PC-9 (cell line): ENCODE results near the gene PPM1E. TPM values are rescaled to one million over a fixed set of nuclear protein-coding genes. Genes with fewer than 3 reads are reported as not detected.
"Not testable (repeated sequence)": the region's sequence is repeated elsewhere in the genome, so short reads cannot be mapped to it uniquely, and the experiment has no call there.

Source experiments
- BruUV-seq: library from RNA; stranded (reverse); fragments of 400-500 nt; replicated peaks from 2 replicates; lab custom pipeline; 2021; lab: Mats Ljungman, UMichigan
- CTCF ChIA-PET: fragments of 300-600 bp; sonication (Branson Sonifier 250); formaldehyde crosslinking; loops from one replicate; lab custom pipeline; 2022; ENCODE audit warnings: antibody characterized with exemption; lab: Charles Lee
- POLR2A ChIA-PET: fragments of 300-600 bp; sonication (Branson Sonifier 250); formaldehyde crosslinking; loops from one replicate; lab custom pipeline; 2022; ENCODE audit warnings: antibody characterized with exemption; ENCODE audit not compliant: unreplicated experiment; lab: Charles Lee
- DNase-seq, 2 experiments: peaks; one replicate each; pipeline versions ENCODE4 v3.0.0 to v3.0.0-alpha.2; 2015 to 2022; ENCODE audit warnings: mixed read lengths in 1 of 2
- H2AFZ ChIP-seq: fragments of 200-600 bp; sonication (generic); 2 replicates; pipeline ENCODE4 v1.8.1; 2017; ENCODE audit warnings: antibody characterized with exemption
- H3F3A ChIP-seq: fragments of 200-600 bp; sonication (generic); 2 replicates; pipeline ENCODE4 v1.8.1; 2017; ENCODE audit warnings: antibody characterized with exemption, mild to moderate bottlenecking, low read depth; ENCODE audit not compliant: insufficient read depth
- H3K27ac ChIP-seq: fragments of 200-600 bp; sonication (generic); 2 replicates; pipeline ENCODE4 v1.6.1; 2016; ENCODE audit warnings: mixed run types
- H3K27me3 ChIP-seq: fragments of 200-600 bp; sonication (generic); 2 replicates; pipeline ENCODE4 v1.6.1; 2016; ENCODE audit warnings: low read depth, mixed run types; ENCODE audit not compliant: insufficient read depth
- H3K36me3 ChIP-seq: fragments of 200-600 bp; sonication (generic); 2 replicates; pipeline ENCODE4 v1.6.1; 2016; ENCODE audit warnings: low read depth, mixed run types
- H3K4me1 ChIP-seq: fragments of 200-600 bp; sonication (generic); replicated peaks from 2 replicates; pipeline ENCODE4 v1.6.1; 2016; ENCODE audit warnings: mixed run types; ENCODE audit not compliant: insufficient read depth
- H3K4me2 ChIP-seq: fragments of 200-600 bp; sonication (generic); 2 replicates; pipeline ENCODE4 v1.6.1; 2017; ENCODE audit warnings: mixed run types
- H3K4me3 ChIP-seq: fragments of 200-600 bp; sonication (generic); 2 replicates; pipeline ENCODE4 v1.6.1; 2016; ENCODE audit warnings: mixed run types
- H3K79me2 ChIP-seq: fragments of 200-600 bp; sonication (generic); 2 replicates; pipeline ENCODE4 v1.6.1; 2017; ENCODE audit warnings: low read depth, mixed run types
- H3K9me2 ChIP-seq: fragments of 200-600 bp; sonication (generic); 2 replicates; pipeline ENCODE4 v1.8.1; 2017; ENCODE audit warnings: mild to moderate bottlenecking; ENCODE audit not compliant: insufficient read depth
- H3K9me3 ChIP-seq: fragments of 200-600 bp; sonication (generic); 2 replicates; pipeline ENCODE4 v1.8.1; 2016; ENCODE audit warnings: low read depth; ENCODE audit not compliant: insufficient read depth
- H4K20me1 ChIP-seq: fragments of 200-600 bp; sonication (generic); 2 replicates; pipeline ENCODE4 v1.8.1; 2017; ENCODE audit not compliant: insufficient read depth
- CTCF ChIP-seq: fragments of 200-600 bp; sonication (generic); conservative IDR thresholded peaks from 2 replicates; pipeline ENCODE4 v1.6.1; 2017; ENCODE audit warnings: mixed run types, antibody characterized with exemption, mild to moderate bottlenecking, moderate library complexity
- EZH2 ChIP-seq: fragments of 200-600 bp; sonication (generic); IDR thresholded peaks from 2 replicates; pipeline ENCODE4 v1.8.0; 2017; ENCODE audit warnings: antibody characterized with exemption, low read depth
- intact Hi-C: fragments of 100-400 bp; cut with micrococcal nuclease; formaldehyde crosslinking; loops from one replicate; pipeline ENCODE4 v1.10.0; 2022; ENCODE audit not compliant: unreplicated experiment
- total RNA-seq: library from RNA; stranded (reverse); gene quantifications from 2 replicates; pipeline ENCODE4 v1.2.3, GENCODE V29; 2021

The PPM1E gene
- total RNA-seq, 1 experiment from 2014 or later = 0.04 TPM

GRCh38 chr17:58840820-58841612 lies 85.4 kb downstream of the PPM1E start:
- DNase-seq = no peak
- Histone ChIP-seq H3K4me2 (no peak overlapping the region), H3K79me2 (no peaks in the 10 kb centered on the region), H2AFZ (no peak overlapping the region), H3F3A (no peaks in the 10 kb centered on the region), H3K9me3 (no peaks in the 10 kb centered on the region; the same call in 1 of the 2 replicates), H4K20me1 (no peaks in the 10 kb centered on the region), H3K27ac (no peak overlapping the region), H3K4me3 (no peak overlapping the region), H3K9me2 (no peaks in the 10 kb centered on the region), H3K4me1 (no peaks in the 10 kb centered on the region), H3K36me3 (no peaks in the 10 kb centered on the region), H3K27me3 (no peaks in the 10 kb centered on the region)
- ChIA-PET POLR2A (no interaction called here), CTCF (no interaction called here)
- BruUV-seq = no TSS peak
- intact Hi-C loops = no loop called here
- TF ChIP-seq EZH2 = no peak
- no peak for TF ChIP-seq CTCF

GRCh38 chr17:58846413-58846812 lies 90.8 kb downstream of the PPM1E start:
- H3K79me2 ChIP-seq, H4K20me1 ChIP-seq, H3K4me1 ChIP-seq, H3K36me3 ChIP-seq, CTCF ChIA-PET, H3K4me2 ChIP-seq, H2AFZ ChIP-seq, BruUV-seq, H3K27ac ChIP-seq, H3K9me3 ChIP-seq, H3K27me3 ChIP-seq, POLR2A ChIA-PET, DNase-seq, intact Hi-C loops, H3K9me2 ChIP-seq, H3K4me3 ChIP-seq, H3F3A ChIP-seq: not testable (repeated sequence)

GRCh38 chr17:58850106-58850505 lies 94.5 kb downstream of the PPM1E start:
- CTCF ChIA-PET, DNase-seq, intact Hi-C loops, H3K4me1 ChIP-seq, H3K79me2 ChIP-seq, H3K36me3 ChIP-seq, H3K9me2 ChIP-seq, H4K20me1 ChIP-seq, H3K9me3 ChIP-seq, H3K4me3 ChIP-seq, H3K27me3 ChIP-seq, BruUV-seq, H2AFZ ChIP-seq, POLR2A ChIA-PET, H3K4me2 ChIP-seq, H3F3A ChIP-seq, H3K27ac ChIP-seq: not testable (repeated sequence)

GRCh38 chr17:58865301-58865700 lies 109.6 kb downstream of the PPM1E start:
- H3K4me1 ChIP-seq = no peaks in the 10 kb centered on the region
- H3K9me3 ChIP-seq = no peaks in the 10 kb centered on the region
- H4K20me1 ChIP-seq = no peaks in the 10 kb centered on the region; the same call in 1 of the 2 replicates
- H3K4me3 ChIP-seq = no peak overlapping the region
- H3K36me3 ChIP-seq = no peaks in the 10 kb centered on the region
- H3K9me2 ChIP-seq = no peaks in the 10 kb centered on the region
- CTCF ChIA-PET = no interaction called here
- TF ChIP-seq CTCF (no peak), EZH2 (no peak)
- no peaks in the 10 kb centered on the region for H3F3A ChIP-seq
- no peaks in the 10 kb centered on the region for H3K79me2 ChIP-seq
- H3K4me2 ChIP-seq = no peak overlapping the region
- DNase-seq = no peak
- POLR2A ChIA-PET = no interaction called here
- H3K27me3 ChIP-seq = no peaks in the 10 kb centered on the region; the same call in 1 of the 2 replicates
- no peak overlapping the region for H2AFZ ChIP-seq
- no peak overlapping the region for H3K27ac ChIP-seq
- no TSS peak for BruUV-seq
- intact Hi-C loops = no loop called here
